HT1080 (cell line): Measurements from ENCODE around the gene CAP1. TPM values are rescaled to one million over a fixed set of nuclear protein-coding genes. Genes with fewer than 3 reads are reported as not detected.
A peak's percentile ranks its signal among the peaks of the same experiment; 100 is the strongest.

Experiments
- DNase-seq: peaks from one replicate; pipeline ENCODE4 v3.0.0-alpha.2; 2015; ENCODE audit warnings: low read depth
- total RNA-seq: library from RNA; depleted of rRNA; stranded (reverse); fragments of >200 nt; shearing (Covaris generic); gene quantifications from 2 replicates; pipeline ENCODE4 v1.2.3, GENCODE V29; 2014; rRNA removed

The CAP1 gene
- total RNA-seq, 1 experiment from 2014 or later = 558 TPM

DNA sequence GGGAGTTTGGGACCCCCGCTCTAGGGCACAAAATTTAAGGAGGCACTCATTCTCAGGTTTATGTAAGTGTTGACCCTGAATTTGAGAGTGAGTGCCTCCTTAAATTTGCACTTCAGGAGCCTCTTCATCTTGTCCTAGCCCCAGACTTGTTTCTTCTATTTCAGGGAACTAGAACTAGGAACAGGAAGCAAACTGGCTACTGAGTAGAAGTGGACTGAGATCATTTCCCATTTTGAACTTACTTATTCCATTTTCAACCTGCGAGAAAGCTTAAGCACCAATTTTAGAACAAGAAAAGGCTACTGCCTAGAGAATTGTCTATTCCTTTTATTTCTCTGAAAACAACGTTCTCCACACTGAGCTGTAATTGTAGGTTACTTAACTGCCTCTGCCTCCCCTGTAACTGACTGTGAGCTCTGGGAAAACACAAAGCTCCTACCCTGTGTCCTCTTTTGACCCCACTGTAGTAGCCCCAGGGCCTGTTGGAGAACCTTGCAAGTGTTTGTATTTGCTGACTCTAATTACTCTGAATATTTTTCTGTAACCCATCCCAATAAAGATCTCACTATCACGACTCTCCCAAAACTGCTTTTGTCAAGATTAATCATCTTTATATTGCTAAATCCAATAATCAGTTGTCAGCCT is 54.1 kb downstream of the CAP1 start:
- no peak for DNase-seq

DNA sequence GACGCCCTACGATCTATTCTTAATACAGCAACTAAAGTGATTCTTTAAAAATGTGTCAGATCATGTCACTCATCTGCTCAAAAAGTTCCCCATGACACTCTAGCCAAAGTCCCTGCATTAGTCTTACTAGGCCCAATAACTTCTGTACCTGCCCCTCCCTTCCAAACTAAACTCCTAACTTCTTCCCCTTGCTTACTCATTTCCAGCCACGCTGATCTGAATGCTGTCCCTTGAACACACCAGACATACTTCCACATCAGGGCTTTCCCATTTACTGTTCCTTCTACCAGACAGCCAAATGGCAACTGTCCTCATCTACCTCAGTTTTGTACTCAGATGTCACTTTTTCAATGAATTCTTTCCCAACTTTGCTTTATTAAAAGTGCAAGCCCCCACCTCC is 55.3 kb downstream of the CAP1 start:
- DNase-seq = no peak

DNA sequence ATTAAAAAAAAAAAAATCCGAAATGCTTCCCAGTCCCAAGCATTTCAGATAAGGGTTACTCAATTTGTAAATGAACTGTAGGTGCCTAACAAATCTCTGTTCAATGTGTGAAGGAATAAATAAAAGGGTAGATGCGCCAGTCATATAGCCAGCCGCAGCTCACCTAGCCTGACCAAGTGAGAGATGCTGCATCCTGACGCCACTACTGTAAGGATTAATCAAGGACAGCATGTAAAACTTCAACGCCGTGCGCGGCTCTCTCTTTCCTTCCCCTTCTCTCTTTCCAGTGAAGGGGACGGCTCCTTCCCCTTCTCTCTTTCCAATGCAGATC is 56.1 kb downstream of the CAP1 start:
- DNase-seq = no peak

DNA sequence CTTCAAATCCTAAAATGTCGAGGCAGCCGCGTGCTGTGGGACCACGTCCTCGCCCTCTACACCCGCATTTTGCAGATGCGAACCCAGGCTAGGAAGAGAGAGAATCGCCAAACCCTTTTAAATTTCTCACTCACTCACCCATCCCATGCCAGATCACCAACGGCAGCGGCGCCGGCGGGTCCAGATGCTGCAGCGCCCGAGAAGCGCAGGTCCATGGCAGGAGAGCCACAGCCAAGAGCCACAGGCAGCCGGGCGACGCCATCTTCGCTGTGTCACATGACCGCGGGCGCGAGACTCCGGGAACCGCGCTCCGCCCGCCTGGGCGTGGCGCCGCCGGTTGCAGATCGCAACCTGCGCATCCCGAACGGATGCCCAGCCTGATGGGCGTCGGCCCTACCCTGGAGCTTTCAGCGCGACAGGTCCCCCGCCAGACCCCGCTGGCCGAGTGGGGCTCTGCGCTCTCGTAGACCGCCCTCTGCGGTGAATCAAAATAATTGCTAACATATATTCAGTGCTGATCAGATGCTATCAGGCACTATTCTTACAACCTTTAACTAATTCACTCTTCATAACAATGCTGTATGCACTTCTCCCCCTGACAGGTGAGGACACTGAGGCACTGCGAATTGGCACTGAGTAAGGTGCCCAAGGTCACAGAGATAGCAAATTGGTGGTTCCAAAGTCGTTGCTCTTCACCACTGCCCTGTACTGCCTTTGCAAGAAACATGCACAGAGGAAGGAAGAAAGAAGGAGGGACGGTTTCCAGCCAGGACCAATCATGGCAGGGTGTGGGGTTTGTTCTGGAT is 56.7 kb downstream of the CAP1 start, which contains the start of gene PPT1:
Gene PPT1, minus strand, starts transcription at position 276 of the 806 bp plus-strand sequence. Its CDS starts 14 bp downstream, at position 262.
- DNase-seq = peak; percentile 77

DNA sequence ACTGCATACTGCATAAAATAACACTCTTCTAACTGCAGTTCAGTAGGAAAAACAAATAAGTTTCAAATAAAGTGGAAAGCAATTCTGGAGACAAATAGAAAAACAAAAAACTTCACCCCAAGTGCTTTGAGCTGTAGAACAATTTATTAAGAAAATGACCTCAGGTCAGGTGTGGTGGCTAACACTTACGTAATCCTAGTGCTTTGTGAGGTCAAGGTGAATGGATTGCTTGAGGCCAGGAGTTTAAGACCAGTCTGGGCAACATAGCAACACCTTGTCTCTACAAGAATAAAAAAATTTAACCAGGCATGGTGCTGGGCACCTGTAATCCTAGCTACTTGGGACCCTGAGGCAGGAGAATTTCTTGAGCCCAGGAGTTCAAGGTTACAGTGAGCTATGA is 61.5 kb downstream of the CAP1 start:
- DNase-seq = no peak

DNA sequence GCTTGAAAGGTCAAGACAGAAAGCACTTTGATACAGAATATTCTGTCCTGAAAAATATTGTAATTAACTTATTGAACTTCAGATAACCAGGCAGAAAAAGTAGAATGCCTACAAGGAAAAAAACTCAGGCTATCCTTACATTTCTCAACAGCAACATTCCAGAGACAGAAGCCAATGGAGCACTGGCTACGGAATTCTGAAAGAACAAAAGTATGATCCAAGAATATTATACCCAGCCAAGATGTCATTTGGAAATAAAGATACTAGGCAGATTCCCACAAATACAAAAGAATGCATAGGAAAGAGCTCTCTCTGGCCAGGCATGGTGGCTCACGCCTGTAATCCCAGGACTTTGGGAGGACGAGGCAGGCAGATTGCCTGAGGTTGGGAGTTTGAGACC is 62.4 kb downstream of the CAP1 start:
- DNase-seq = no peak

DNA sequence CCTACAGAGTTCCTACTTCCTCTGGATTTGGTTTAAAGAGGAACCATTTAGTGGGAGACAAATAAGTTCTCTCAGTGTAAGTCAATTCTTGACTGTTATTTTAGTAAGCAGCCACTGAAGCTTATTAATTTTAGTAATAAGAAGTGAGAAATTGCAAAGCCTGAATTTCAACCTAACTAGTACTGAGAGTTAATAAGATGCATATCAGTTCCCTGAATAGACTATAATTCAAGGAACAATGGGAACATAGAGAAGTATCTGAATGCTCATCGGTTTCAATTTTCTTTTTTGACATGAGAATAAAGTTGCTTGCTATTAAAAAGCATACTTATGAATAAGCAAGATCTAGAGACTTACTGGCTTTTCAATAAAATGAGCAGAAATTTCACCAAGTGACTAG is 64.5 kb downstream of the CAP1 start:
- no peak for DNase-seq

DNA sequence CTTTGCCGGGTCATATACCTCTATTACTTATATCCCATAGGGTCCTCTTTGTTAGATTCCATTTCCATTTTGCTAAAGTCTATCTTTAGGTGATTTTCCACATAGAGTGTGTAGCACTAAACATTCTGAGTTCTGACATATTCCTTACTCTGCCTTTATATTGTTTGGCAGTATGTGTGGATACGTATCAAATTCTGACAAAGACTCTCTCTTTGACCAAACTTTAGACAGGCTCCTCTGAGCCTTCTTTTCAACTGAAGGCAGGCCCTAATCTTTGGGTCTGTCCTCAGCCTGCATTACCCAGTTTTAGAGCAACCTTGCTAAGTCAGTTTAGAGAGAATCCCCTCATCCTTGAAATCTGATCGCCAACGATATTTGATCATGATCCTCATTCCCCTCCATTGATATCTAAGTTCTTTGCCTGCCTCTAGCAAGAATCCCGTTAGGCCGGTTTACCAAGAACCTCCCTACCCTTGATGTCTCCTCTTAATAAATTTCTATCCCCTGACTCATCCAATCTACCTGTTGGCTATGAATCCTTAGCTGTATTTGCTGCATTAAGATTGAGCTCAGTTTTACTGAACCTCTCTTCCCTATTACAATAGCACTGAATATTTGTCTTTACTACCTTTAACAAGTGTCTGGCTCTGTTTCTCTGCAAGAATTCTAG is 66.9 kb downstream of the CAP1 start:
- DNase-seq = no peak

DNA sequence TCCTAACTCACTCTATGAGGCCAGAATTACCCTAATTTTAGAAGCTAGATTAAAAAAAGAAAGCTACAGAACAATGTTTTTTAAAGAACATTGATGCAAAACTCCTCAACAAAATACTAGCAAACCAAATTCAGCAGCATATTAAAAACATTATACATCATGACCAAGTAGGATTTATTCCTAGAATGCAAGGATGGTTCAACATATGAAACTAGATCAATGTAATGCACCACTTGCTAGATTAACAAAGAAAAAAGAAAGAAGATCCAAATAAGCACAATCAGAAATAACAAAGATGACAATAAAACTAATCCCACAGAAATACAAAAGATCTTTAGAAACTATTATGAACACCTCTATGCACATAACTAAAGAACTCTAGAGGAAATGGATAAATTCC is 69.9 kb downstream of the CAP1 start:
- DNase-seq = no peak

DNA sequence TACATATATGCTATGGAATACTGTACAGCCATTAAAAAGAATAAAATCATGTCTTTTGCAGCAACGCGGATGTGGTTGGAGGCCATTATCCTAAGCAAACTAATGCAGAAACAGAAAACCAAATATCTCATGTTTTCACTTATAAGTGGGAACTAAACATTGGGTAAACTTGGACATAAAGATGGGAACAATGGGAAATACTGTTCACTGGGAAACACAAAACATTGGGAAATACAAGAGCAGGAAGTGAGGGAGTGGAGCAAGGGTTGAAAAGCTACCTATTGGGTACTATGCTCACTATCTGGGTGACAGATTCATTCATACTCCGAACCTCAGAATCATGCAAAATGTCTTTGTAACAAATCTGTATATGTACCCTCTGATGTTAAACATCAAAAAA is 73.9 kb downstream of the CAP1 start:
- DNase-seq = no peak

DNA sequence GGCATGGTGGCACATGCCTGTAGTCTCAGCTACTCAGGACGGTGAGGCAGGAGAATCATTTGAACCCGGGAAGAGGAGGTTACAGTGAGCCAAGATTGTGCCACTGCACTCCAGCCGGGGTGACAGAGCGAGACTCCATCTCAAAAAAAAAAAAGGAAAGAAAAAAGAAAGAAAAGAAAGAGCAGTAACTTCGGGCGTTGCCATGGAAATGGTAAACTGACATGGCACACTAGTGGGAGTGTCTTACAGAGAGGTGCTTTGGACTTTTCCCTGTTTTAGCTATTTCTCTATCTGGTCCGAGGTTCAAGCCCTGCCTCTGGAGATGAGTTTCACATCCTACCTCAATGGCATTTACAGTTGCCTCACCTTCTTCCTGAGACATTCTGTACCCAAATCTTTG is 79.6 kb downstream of the CAP1 start:
- no peak for DNase-seq

Other genes with a start within 250 kb of the CAP1 start
- gene TRIT1, start 157.2 kb upstream of the CAP1 start, total RNA-seq = 23.0 and 25.6 TPM in 2 replicates
- gene MYCL, start 138.8 kb upstream of the CAP1 start, total RNA-seq = 0.40 and 5.6 TPM in 2 replicates
- gene MFSD2A, start 85.6 kb upstream of the CAP1 start, total RNA-seq = 0.19 and 0.37 TPM in 2 replicates
- gene PPT1, start 56.5 kb downstream of the CAP1 start, total RNA-seq = 70.5 and 89.1 TPM in 2 replicates
- gene RLF, start 120.7 kb downstream of the CAP1 start, total RNA-seq = 9.0 and 10.7 TPM in 2 replicates
- not detected in 2 replicates for gene TMCO2, start 207.2 kb downstream of the CAP1 start, total RNA-seq
- 46.8 and 55.7 TPM in 2 replicates for gene ZMPSTE24, start 217.5 kb downstream of the CAP1 start, total RNA-seq